Epithelial cell of esophagus (primary cell): ENCODE results near the gene SLC26A8.

Experiments used
- DNase-seq: peaks from one replicate; pipeline ENCODE4 v3.0.0; 2010; ENCODE audit warnings: low read depth
- H3K4me3 ChIP-seq: 2 replicates; pipeline ENCODE4 v1.5.1; 2011; ENCODE audit warnings: mild to moderate bottlenecking, low read length, control low read depth
- CTCF ChIP-seq: IDR thresholded peaks from 2 replicates; pipeline ENCODE4 v1.5.1; 2011; ENCODE audit warnings: low read depth, mild to moderate bottlenecking, low read length, control low read depth, inconsistent platforms; ENCODE audit not compliant: insufficient read depth; ENCODE audit errors: missing control alignments

The SLC26A8 gene

DNA sequence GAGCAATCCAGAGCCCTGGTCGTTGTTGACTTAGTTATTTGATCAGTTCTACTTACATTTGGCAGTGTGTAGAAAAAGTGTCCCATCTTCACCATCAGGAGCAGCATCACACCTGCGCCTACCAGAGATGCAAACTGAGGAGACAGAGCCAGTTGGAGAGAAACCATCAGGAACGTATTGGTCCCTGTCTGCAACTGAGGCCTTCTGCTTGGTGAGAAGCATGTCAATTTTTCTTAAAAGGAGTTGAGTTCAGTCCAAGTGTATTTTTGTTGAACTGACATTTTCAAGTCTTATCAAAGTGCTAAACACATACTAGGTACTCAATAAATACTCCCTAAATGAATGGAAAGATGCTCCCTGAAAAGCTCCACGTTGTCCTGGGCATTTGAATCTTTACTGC, 55.6 kb downstream of the SLC26A8 start:
- no peak for DNase-seq
- H3K4me3 ChIP-seq, result no peak overlapping the region
- no peak for TF ChIP-seq CTCF

- no peak for DNase-seq
- TF ChIP-seq CTCF, result no peak
- H3K4me3 ChIP-seq, result no peak overlapping the region
These were observed 57.2 kb downstream of the SLC26A8 start for GRCh38 chr6:35967076-35967774.

DNA sequence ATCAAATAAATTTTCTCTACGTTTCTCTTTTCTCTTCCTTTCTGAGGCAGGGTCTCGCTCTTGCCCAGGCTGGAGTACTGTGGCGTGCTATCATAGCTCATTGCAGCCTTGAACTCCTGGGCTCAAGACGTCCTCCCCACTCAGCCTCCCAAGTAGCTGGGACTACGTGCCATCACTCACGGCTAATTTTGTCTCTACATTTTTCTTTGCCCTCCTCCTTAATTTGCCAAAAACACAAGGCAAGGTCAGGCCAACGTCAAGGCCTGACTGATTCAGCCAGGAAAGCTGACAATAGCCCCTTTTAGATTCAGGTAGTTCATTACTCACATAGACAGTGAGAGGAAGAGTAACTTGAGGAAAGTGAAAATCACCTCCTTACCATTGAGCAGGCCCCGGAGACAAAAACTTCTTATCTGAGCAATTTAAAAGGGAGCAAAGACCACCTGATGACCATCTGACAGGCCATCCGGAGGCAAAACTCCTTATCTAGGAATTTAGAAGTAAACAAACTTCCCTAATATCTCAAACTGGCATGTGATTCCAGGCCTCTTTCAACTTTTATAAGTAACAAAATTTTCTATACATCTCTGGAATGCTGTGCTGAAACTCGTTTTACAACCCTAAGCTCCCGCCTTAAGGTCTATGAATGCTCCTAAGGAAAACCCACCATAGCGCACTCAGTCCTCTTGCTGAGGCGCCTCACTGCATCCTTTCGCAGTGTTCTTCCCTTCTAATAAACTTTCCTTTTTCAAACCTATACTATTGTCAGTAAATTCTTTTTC, 61.5 kb downstream of the SLC26A8 start:
- no peak for DNase-seq
- H3K4me3 ChIP-seq, result no peak overlapping the region
- TF ChIP-seq CTCF, result no peak

- no peak for TF ChIP-seq CTCF
- H3K4me3 ChIP-seq, result no peak overlapping the region
- DNase-seq, result peak; percentile 63
These were observed 64.3 kb downstream of the SLC26A8 start for GRCh38 chr6:35960187-35960586.

DNA sequence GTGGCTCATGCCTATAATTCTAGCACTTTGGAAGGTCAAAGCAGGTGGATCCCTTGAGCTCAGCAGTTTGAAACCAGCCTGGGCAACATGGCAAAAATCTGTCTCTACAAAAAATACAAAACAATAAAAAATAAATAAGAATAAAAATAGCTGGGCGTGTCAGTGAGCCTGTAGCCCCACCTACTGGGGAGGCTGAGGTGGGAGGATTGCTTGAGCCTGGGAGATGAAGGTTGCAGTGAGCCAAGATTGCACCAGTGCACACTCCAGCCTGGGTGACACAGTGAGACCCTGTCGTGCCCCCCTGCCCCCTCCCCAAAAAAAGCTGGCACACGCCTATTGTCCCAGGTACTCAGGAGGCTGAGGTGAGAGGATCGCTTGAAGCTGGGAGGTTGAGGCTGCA, 68.5 kb downstream of the SLC26A8 start:
- TF ChIP-seq CTCF, result peak; percentile 34
- no peak overlapping the region for H3K4me3 ChIP-seq
- no peak for DNase-seq

- no peak overlapping the region for H3K4me3 ChIP-seq
- no peak for TF ChIP-seq CTCF
- no peak for DNase-seq
These were observed 68.9 kb downstream of the SLC26A8 start for GRCh38 chr6:35955521-35955920.

DNA sequence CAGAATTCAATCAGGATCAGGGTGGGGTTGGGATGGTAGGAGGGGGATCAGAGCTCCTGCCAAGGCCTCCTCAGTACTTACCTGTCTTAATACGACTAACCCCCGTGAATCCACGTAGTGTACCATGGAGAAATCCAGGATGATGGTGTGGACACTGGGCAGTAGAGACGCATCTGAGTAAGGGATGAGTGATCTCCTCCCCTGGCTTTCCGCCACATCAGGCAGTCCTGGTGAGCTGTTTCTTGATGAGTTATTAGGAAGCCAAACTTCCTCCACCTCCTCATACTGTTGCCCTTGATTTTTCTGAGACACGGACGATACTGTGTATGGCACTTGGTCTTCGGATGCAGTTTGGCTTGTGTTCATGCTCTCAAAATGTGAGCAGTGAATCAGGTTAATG, 69.4 kb downstream of the SLC26A8 start:
- no peak for TF ChIP-seq CTCF
- DNase-seq, result peak; percentile 81
- H3K4me3 ChIP-seq, result no peak overlapping the region
